ENCODE data around the gene GRM1. TPM values are rescaled to one million over a fixed set of nuclear protein-coding genes. Genes with fewer than 3 reads are reported as not detected.

Gene GRM1
- total RNA-seq, 2 donors from 2014 or later, result 0.54 TPM; not detected in 1

DNA sequence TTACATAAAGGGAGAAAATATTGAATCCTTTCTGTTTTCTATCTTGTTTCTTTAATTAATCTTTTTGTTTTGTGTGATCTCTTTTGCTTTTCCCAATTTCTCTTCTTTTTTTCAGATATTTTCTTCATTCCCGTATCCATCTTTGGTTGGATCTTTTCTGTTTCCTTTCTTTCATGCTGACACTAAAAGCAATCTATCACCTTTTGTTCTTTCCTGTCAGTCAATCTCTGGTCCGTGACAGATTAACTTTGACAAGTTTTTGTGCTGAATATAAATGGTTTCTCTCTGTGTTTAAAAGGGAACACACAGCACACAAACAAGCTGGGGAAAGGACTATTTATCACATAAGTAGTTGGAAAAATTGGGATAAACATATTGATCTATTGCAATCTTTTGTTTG is 162.8 kb downstream of the GRM1 start:
- no peaks in the 10 kb centered on the region for H3K27me3 ChIP-seq (replicated peaks; ENCODE audit: insufficient read depth)
- TF ChIP-seq, protein P1, sequence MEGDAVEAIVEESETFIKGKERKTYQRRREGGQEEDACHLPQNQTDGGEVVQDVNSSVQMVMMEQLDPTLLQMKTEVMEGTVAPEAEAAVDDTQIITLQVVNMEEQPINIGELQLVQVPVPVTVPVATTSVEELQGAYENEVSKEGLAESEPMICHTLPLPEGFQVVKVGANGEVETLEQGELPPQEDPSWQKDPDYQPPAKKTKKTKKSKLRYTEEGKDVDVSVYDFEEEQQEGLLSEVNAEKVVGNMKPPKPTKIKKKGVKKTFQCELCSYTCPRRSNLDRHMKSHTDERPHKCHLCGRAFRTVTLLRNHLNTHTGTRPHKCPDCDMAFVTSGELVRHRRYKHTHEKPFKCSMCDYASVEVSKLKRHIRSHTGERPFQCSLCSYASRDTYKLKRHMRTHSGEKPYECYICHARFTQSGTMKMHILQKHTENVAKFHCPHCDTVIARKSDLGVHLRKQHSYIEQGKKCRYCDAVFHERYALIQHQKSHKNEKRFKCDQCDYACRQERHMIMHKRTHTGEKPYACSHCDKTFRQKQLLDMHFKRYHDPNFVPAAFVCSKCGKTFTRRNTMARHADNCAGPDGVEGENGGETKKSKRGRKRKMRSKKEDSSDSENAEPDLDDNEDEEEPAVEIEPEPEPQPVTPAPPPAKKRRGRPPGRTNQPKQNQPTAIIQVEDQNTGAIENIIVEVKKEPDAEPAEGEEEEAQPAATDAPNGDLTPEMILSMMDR (IDR thresholded peaks at IDR 0.05), result no peak
- no peak overlapping the region for H3K4me3 ChIP-seq
- no peak for DNase-seq (ENCODE audit: low spot score)
- H3K36me3 ChIP-seq, result no peaks in the 10 kb centered on the region
- H3K9me3 ChIP-seq, result no peaks in the 10 kb centered on the region
- no peaks in the 10 kb centered on the region for H3K4me1 ChIP-seq (ENCODE audit: control insufficient read depth in 1 of 2, low read depth in 2 of 2)
- no peak for ATAC-seq (ENCODE audit: insufficient number of reproducible peaks, low FRiP score, low read depth)
- no peak overlapping the region for H3K27ac ChIP-seq

DNA sequence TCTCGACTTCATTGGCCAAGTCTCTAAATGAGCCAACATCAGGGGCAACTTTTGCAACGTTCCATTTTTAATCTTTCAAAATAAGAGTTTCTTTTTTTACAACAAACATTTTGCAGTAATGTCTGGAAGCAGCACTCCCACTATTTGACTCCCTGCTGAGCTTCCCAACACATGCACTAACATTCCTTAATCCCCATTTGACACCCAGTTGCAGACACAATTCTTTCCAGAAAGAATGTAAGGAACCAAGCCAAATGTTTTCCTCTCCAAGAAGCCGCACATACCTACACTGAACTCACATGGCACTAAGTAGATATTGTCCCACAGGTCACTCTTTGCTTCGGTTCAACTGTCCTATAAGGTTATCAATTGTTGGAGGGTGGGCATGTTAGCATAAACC is 165.6 kb downstream of the GRM1 start:
- TF ChIP-seq, protein P1 (IDR thresholded peaks at IDR 0.05), result no peak
- Histone ChIP-seq H3K4me3 (no peak overlapping the region), H3K4me1 (ENCODE audit: control insufficient read depth in 1 of 2, low read depth in 2 of 2) (no peaks in the 10 kb centered on the region), H3K27ac (no peak overlapping the region), H3K27me3 (replicated peaks; ENCODE audit: insufficient read depth) (no peaks in the 10 kb centered on the region), H3K36me3 (no peaks in the 10 kb centered on the region), H3K9me3 (no peaks in the 10 kb centered on the region)
- DNase-seq (ENCODE audit: low spot score) (no peak), ATAC-seq (ENCODE audit: insufficient number of reproducible peaks, low FRiP score, low read depth) (no peak)

DNA sequence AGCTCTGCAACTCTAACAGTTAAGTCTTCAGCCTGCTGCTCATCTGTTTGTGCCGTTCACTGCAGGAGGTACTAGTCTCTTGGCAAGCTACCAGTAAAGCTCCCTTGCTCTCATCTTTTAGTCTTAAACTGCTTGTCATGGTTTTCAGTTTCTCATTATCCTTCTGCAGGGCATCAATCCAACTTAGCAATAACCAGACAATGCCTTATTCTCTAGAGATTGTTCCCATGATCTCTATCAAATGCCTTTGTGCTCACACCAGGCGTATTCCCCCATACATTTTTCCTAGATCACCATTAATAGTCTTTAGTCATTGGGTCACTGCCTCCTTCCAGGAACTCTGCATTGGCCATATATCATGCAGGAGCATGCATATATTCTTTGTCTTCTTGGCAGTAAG is 171.3 kb downstream of the GRM1 start:
- Histone ChIP-seq H3K4me1 (ENCODE audit: control insufficient read depth in 1 of 2, low read depth in 2 of 2) (no peaks in the 10 kb centered on the region), H3K4me3 (no peak overlapping the region), H3K27me3 (replicated peaks; ENCODE audit: insufficient read depth) (no peaks in the 10 kb centered on the region), H3K27ac (no peak overlapping the region), H3K36me3 (no peaks in the 10 kb centered on the region), H3K9me3 (no peaks in the 10 kb centered on the region)
- ATAC-seq (ENCODE audit: insufficient number of reproducible peaks, low FRiP score, low read depth) (no peak), DNase-seq (ENCODE audit: low spot score) (no peak)
- TF ChIP-seq, protein P1 (IDR thresholded peaks at IDR 0.05), result no peak

- DNase-seq (ENCODE audit: low spot score) (no peak), ATAC-seq (ENCODE audit: insufficient number of reproducible peaks, low FRiP score, low read depth) (no peak)
- Histone ChIP-seq H3K36me3 (no peaks in the 10 kb centered on the region), H3K9me3 (no peaks in the 10 kb centered on the region), H3K4me1 (ENCODE audit: control insufficient read depth in 1 of 2, low read depth in 2 of 2) (no peaks in the 10 kb centered on the region), H3K27ac (no peak overlapping the region), H3K4me3 (no peak overlapping the region), H3K27me3 (replicated peaks; ENCODE audit: insufficient read depth) (no peaks in the 10 kb centered on the region)
- TF ChIP-seq, protein P1 (IDR thresholded peaks at IDR 0.05), result no peak
These were observed 173.7 kb downstream of the GRM1 start for GRCh38 chr6:146202570-146202969.

GRCh38 chr6:146209942-146210341 is 181.1 kb downstream of the GRM1 start:
- Histone ChIP-seq H3K27me3 (replicated peaks; ENCODE audit: insufficient read depth) (no peaks in the 10 kb centered on the region), H3K9me3 (no peaks in the 10 kb centered on the region), H3K36me3 (no peaks in the 10 kb centered on the region), H3K4me3 (no peak overlapping the region), H3K27ac (no peak overlapping the region), H3K4me1 (ENCODE audit: control insufficient read depth in 1 of 2, low read depth in 2 of 2) (no peaks in the 10 kb centered on the region)
- ATAC-seq (ENCODE audit: insufficient number of reproducible peaks, low FRiP score, low read depth), result no peak
- TF ChIP-seq, protein P1 (IDR thresholded peaks at IDR 0.05), result no peak
- DNase-seq (ENCODE audit: low spot score), result no peak

All from thoracic aorta (tissue), 2 donors.